GM12891 (cell line): ENCODE data around the gene ZBTB16.

Experiments used
- DNase-seq: peaks from one replicate; pipeline ENCODE4 v3.0.0; 2011; ENCODE audit warnings: low spot score; ENCODE audit not compliant: insufficient read length
- FAIRE-seq: peaks from 2 replicates; lab custom pipeline; 2011; peaks lifted over from hg19 to GRCh38; lab: Jason Lieb, UNC
- PAX5 ChIP-seq: IDR thresholded peaks from 2 replicates; pipeline ENCODE4 v1.6.1; 2011; ENCODE audit warnings: low read length, moderate library complexity, mild to moderate bottlenecking; ENCODE audit not compliant: insufficient read depth, severe bottlenecking
- POLR2A ChIP-seq: IDR thresholded peaks from 2 replicates; pipeline ENCODE4 v1.6.1; 2011; ENCODE audit warnings: low read depth, low read length, control low read depth
- POLR2AphosphoS5 ChIP-seq: IDR thresholded peaks from 2 replicates; pipeline ENCODE4 v1.6.1; 2011; ENCODE audit warnings: low read depth, low read length, control low read depth
- POU2F2 ChIP-seq: IDR thresholded peaks from 2 replicates; pipeline ENCODE4 v1.6.1; 2011; ENCODE audit warnings: low read depth, mild to moderate bottlenecking, control low read depth, low read length, moderate library complexity
- SPI1 ChIP-seq: IDR thresholded peaks from 2 replicates; pipeline ENCODE4 v1.6.1; 2011; ENCODE audit warnings: low read depth, low read length, control low read depth
- TAF1 ChIP-seq: IDR thresholded peaks from 2 replicates; pipeline ENCODE4 v1.6.1; 2011; ENCODE audit warnings: low read depth, low read length, control low read depth

Gene ZBTB16

DNA sequence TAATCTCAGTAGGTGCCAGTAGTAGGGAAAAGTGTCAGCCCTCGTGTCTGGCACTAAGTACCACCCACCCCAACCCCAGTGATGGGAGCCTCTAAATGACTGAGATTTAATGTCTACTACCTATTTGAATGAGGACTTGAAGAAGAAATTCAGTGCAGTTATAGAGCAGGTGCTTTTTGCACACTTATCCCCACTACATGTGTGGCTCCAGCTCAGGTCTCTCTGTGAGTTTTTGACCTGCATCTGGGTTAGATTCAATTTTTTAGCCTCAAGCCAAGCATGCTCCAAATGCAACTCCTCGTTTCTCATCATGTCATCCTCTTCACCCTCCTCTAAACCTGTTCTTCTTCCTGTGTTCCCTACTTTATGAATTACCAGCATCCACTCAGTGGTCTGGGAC is 211.8 kb downstream of the ZBTB16 start:
- DNase-seq, result no peak
- no peak for FAIRE-seq
- TF ChIP-seq PAX5 (no peak), POLR2A (no peak), POLR2AphosphoS5 (no peak), TAF1 (no peak), POU2F2 (no peak), SPI1 (no peak)

DNA sequence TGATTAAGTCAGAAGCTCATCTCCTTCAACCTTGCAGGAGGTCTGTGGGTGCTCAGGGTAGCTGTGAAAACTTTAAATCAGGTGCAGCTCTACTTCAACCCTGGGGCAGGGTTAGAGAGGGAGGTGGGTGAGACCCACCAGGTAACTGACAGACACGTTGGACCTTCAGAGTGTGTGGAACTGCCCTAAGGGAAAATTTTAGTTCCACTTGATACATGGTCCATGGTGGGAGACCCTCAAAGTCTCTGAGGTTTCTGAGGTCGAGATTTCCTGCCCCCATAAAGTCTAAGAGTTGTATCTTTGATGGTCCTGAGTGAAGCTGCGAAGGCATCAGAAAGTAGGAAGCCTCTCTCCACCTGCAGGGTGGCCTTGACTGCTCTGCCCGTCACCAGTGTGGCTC is 212.8 kb downstream of the ZBTB16 start:
- DNase-seq (no peak), FAIRE-seq (no peak)
- TF ChIP-seq POLR2A (no peak), POLR2AphosphoS5 (no peak), POU2F2 (no peak), PAX5 (no peak), TAF1 (no peak), SPI1 (no peak)

DNA sequence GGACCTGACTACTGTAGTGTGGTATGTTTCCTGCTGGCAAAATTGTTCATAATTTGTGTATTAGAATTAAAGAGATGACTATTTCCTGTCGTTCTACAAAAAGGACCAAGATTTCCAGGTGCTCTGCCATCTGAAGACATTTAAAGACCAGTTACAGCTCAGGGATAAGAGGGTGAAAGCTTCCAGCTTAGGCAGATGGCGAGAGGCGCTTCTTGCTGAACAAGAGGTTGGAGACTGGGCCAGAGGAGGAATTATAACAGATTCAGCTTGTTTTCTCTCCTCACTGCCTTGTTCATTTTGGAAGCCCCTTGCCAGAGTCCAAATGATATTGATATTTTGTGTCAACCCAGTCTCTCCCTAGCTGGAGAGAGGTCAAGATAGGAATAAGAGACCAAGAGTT is 213.6 kb downstream of the ZBTB16 start:
- no peak for DNase-seq
- no peak for TF ChIP-seq TAF1
- no peak for TF ChIP-seq POLR2A
- TF ChIP-seq PAX5, result no peak
- no peak for TF ChIP-seq POLR2AphosphoS5
- TF ChIP-seq POU2F2, result no peak
- TF ChIP-seq SPI1, result no peak
- no peak for FAIRE-seq

DNA sequence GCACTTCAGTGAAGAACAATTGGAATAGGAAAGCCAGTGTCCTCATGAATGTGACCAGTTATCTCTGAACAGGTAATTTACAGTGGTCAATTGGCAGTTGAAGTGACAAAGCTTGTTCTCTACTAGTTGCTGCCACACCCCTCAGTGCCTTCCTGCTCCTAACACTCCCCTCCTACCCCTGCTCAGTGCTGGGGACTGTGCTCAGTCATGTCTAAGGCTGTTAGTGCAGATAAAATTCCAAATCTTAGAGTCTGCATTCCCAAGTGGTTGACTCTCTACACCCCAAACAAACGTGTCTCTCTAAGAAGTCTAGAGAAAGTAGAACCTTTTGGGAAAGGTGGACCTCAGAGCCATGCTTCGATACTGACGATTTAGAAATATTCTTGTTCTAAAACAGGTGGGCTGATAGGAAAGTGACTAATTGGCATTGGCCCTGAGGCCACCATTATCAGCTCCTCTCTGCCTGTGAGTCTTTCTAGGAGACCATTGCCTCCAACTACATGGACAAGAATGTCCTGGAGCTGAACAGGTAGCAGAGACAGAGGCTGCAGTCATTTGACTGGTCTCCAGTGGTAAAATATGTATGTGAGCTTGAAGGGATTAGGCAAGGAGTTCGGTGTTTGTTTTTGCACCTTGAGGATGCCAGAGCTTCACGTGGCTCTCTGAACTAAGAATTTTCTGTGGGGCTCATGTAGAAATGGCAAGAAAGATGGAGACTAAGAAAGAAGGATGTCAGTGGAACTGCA is 214.6 kb downstream of the ZBTB16 start:
- DNase-seq (no peak), FAIRE-seq (no peak)
- TF ChIP-seq POU2F2 (no peak), POLR2AphosphoS5 (no peak), TAF1 (no peak), POLR2A (no peak), SPI1 (no peak), PAX5 (no peak)

DNA sequence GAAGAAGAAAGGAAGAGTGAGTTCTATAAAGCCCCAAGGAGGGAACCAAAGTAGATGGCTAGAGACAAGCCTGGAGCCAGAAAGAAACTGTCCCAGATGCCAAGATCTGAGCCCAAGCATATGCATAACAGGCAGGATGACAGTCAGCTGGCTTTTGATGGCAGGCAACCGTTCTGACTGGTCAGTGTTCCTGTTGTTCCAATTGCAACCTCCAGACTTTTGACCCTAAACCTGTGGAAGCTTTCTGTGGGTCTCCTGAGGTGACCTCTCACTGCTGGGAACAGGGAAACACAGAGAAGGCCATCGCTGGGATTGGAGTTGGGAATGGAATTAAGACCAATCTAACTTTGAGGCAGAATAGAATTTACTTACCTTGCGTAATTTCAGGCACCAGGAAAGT is 215.1 kb downstream of the ZBTB16 start:
- FAIRE-seq (no peak), DNase-seq (no peak)
- TF ChIP-seq TAF1, result no peak
- no peak for TF ChIP-seq PAX5
- no peak for TF ChIP-seq POLR2A
- TF ChIP-seq POLR2AphosphoS5, result no peak
- TF ChIP-seq SPI1, result no peak
- no peak for TF ChIP-seq POU2F2

DNA sequence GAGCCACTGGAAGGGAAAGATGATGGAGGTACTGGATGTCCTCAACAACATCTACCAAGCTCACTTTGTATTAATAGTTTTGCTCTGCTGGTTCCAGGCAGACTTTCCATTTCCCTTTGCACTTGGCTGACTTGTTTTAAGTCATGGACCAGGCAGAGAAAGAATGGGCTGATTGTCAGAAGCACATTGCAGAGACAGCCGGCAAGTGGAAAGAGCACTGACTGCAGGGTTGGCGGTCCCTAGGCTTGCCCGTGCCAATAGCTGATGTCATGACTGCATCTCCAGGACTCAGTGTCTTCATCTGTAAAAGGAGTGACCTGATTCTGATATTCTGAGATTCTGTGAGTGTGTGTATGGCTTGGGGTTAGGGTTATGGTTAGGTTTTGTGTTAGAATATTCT is 215.8 kb downstream of the ZBTB16 start:
- TF ChIP-seq POLR2A, result no peak
- no peak for TF ChIP-seq PAX5
- TF ChIP-seq TAF1, result no peak
- TF ChIP-seq POLR2AphosphoS5, result no peak
- TF ChIP-seq SPI1, result no peak
- TF ChIP-seq POU2F2, result no peak
- DNase-seq (no peak), FAIRE-seq (no peak)

DNA sequence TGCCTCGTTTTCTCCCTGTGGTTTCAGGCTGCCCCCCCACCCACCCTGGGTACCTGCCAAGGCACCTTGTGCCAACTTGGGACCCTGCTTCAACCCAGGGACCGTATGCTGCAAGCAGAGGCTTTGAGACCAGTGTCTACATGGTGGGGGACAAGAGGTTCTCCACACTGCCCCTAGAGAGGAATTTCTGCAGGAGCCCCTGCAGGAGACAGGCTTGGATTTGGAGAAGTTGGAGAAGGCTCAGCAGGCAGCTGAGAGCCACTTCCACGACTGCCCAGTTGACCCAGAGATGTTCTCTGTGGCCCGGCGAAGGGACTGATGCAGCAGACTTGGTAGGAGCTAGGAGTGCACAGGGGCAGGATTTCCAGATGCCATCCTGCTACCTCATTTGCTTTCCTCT is 216.6 kb downstream of the ZBTB16 start:
- FAIRE-seq, result no peak
- TF ChIP-seq TAF1 (no peak), POLR2A (no peak)
- no peak for DNase-seq

DNA sequence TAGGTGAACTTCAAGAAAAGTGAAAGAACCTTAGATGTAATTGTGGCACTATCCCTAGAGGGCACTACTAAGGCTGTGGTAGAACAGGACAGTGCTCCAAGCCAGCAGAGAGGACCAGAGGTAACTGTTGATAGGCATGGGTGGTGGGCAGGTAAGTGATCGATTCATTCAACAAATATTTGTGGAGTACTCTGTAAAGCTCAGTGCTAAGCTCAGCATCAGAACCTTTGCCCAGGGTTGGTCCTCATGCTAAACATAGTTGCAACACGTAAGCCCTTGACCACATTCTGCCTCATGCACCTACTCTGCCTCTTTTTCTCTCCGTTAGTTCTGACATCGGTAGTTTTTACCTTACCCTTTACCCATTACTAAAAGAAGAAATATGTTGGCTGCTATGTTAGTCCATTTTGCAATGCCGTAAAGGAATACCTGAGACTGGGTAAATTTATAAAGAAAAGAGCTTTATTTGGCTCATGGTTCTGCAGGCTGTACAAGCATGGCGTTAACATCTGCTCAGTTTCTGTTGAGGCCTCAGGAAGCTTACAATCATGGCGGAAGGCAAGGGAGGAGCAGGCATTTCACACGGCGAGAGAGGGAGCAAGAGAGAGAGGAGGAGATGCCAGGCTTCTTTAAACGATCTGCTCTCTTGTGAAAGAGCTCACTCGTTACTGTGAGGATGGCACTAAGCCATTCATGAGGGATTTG is 218.3 kb downstream of the ZBTB16 start:
- DNase-seq, result no peak
- TF ChIP-seq PAX5 (no peak), POLR2AphosphoS5 (no peak), POU2F2 (no peak), TAF1 (no peak), SPI1 (no peak), POLR2A (no peak)
- no peak for FAIRE-seq

DNA sequence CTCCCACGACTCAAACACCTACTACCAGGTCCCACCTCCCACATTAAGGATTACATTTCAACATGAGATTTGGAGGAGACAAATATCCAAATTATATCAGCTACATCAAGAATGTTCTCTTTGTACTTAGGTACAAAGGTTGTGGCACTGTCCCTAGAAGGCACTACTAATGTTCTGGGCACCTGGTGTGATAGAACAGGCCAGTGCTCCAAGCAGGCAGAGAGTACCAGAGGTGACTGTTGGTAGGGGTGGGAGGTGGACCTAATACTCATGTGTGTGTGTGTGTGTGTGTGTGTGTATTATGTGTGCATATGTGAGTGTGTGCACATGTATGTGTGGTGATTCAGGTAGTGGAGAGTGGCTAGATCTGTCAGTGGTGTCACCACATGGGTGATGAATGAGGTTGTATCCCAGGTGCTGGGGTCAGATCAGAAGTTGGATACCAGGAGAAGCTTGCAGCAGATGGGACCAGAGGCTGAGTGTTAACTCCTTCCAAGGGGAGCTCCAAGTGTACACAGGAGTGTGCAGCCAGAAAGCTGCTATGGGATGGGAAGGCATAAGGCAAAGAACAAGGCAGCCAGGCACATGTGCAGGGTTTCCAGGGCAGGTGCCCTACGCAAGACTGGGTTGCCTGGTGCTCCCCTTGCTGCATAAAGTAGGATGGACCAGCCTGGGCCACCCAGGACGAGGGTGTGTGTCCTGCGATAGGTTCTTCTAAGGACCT is 219.0 kb downstream of the ZBTB16 start:
- FAIRE-seq (no peak), DNase-seq (no peak)
- TF ChIP-seq TAF1 (no peak), POLR2AphosphoS5 (no peak), SPI1 (no peak), POLR2A (no peak), POU2F2 (no peak), PAX5 (no peak)
